ENCODE results near the gene ZKSCAN8.

GRCh38 chr6:28139860-28140543 lies 1.7 kb upstream of the ZKSCAN8 start:
- TF ChIP-seq CTCF (IDR thresholded peaks at IDR 0.05; ENCODE audit: poor library complexity, severe bottlenecking), result no peak
- TF ChIP-seq EZH2 (IDR thresholded peaks at IDR 0.05; ENCODE audit: borderline replicate concordance, insufficient read depth, low read length, poor library complexity, severe bottlenecking), result no peak
- TF ChIP-seq POLR2AphosphoS5 (IDR thresholded peaks at IDR 0.05), result no peak
- no peak for TF ChIP-seq EP300 (conservative IDR thresholded peaks at IDR 0.05; ENCODE audit: poor library complexity, severe bottlenecking)
- no peak for TF ChIP-seq RAD21 (conservative IDR thresholded peaks at IDR 0.05)
- no peak for TF ChIP-seq REST (IDR thresholded peaks at IDR 0.05; ENCODE audit: borderline replicate concordance)

All from neural cell (in vitro differentiated cells).